ENCODE data around the gene PGF.

Gene PGF

DNA sequence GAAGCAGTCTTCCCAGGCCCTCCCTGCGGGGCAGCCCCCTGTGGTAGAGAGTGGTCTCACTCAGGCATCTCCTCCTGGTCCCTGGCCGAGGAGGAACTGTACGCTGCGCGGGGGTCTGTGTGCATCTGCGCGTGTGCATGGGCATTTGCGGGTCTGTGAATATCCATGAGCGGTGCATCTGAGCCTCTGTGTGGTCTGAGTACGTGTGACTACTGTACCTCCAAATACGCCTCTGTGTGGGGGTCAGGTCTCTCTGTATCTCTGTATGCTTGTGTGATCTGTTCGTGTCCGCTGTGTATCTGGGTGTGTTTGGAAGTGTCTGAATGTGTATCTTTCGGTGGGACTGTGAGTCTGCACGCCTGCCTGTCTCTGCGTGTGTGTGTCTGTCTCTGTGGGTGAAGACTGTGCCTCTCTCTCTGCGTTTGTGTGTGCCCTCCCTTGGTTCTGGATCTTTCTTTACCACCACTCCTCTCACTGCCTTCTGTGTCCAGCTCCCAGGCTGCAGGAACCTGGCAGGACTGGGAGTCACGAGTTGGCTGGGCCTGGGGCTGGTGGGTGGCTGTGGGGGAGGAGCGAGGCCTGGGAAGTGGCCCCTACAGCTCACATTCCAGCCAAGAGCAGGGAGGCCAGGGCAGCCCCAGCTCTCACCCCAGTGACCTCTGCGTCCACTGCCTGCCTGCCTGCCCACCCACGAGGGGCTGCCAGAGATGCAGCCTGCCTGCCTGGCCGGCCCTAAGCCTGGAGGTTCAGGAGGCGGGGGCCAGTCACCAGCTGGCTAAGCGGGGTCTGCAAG is 1.1 kb upstream of the PGF start:
- DNase-seq (ENCODE audit: low spot score): no peak

- no peak for DNase-seq (ENCODE audit: low spot score)
Observed at GRCh38 chr14:74956027-74956279, 556 bp upstream of the PGF start.

- DNase-seq (ENCODE audit: low spot score): no peak
Observed at GRCh38 chr14:74954947-74955228, 509 bp downstream of the PGF start.

- DNase-seq (ENCODE audit: low spot score): no peak
Observed at GRCh38 chr14:74954232-74954946, 1.0 kb downstream of the PGF start.

- DNase-seq (ENCODE audit: low spot score): no peak
Observed at GRCh38 chr14:74953686-74954085, 1.7 kb downstream of the PGF start.

DNA sequence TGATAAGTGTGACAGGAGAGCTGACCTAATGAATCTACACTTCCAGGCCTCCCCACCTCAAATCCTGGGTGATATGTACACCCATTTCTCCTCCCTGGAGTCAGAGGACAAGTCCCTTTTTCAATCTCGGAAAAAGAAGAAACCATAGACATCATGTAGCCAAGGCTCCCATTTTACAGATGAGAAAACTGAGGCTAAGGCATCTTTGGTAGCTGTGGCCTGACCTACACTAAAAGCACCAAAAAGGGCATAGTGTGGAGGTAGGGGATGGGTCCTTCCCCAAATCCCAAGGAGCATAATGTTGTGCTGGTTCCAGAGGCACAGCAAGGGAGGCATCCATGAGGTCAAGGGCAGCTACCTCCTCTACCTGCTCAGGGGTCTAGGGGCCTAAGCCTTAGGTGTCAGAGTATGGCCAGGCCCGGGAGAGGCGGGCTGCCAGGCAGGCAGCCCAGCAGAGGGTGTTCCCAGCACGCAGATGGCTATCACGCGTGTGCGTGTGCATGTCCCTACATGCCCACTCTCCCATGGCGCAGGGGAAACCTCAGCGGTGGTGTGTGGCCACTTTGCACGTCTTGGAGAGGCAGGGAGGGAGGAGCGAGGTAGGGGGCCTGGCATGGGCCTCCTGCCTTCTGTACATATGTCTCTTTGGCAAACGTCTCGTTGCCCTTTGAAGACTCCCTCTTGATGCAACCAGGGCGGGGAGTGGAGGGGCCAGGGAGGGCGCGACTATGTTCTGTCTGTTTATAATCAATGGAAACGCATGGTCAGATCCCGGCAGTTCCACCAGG is 2.5 kb downstream of the PGF start:
- no peak for DNase-seq (ENCODE audit: low spot score)

- no peak for DNase-seq (ENCODE audit: low spot score)
Observed at GRCh38 chr14:74952180-74952665, 3.2 kb downstream of the PGF start.

DNA sequence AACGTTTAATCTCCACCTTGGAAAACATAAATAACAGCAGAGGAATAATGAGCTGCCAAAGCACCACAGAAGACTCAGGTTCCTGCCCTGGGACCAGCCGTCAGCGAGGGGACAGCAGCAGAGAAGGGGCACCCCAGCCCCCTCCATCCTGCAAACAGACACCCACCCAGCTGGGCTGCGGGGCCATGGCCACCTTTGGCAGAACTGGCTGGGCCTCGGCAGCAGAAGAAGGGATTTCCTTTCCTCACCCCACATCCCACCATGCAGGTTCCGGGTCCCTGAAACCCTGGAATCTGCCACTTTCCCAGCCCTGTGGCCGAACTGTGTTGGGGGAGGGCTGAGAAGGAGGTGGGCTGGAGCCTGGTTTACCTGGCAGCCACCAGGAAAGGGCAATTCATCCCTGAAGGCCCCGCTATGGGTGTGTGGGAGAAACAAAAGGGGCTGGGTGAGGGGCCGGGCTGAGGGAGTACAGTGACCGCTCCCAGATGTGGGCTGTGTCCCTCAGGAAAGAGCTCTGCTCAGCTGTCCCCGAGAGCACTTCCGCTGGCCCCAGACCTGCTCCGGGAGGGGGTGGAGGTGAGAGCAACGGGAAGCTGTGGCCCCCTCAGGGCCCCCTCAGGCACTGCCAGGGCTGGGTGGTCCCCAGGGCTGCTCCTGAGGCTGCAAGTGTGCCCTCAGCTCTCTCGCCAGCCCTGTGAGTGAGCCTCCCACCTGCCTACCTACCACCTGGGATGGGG is 3.8 kb downstream of the PGF start:
- DNase-seq (ENCODE audit: low spot score): no peak

DNA sequence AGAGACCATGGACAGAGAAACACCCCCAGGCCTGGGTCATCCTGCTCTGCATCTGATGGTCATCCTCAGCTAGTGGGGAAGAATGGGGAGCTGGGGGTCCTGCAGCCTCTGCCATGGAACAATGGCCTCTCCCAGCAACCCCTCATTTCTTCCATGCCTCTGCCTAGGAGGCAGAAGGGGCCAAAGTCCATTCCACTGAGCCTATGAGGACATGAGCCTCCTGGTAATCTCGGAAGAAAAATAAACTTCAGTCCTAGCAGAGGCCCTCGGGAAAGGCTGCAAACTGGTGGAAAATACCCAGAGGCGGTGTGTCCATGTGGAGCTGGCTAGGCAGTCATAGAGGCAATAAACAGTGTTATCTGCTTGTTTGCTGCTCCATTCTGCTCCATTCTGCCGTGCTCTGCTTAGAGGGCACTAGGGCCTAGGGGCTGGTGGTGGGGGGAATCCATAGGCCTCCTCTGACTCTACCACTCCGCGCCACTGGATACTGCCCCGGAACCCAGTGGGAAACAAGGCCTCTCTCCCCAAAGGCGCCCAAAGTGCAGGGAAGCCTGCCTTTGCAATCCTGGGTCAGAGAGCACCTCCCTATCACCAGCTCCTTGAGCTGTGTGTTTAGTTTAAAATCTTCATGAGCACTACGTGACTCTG is 4.5 kb downstream of the PGF start:
- peak; percentile 78 for DNase-seq (ENCODE audit: low spot score)

DNA sequence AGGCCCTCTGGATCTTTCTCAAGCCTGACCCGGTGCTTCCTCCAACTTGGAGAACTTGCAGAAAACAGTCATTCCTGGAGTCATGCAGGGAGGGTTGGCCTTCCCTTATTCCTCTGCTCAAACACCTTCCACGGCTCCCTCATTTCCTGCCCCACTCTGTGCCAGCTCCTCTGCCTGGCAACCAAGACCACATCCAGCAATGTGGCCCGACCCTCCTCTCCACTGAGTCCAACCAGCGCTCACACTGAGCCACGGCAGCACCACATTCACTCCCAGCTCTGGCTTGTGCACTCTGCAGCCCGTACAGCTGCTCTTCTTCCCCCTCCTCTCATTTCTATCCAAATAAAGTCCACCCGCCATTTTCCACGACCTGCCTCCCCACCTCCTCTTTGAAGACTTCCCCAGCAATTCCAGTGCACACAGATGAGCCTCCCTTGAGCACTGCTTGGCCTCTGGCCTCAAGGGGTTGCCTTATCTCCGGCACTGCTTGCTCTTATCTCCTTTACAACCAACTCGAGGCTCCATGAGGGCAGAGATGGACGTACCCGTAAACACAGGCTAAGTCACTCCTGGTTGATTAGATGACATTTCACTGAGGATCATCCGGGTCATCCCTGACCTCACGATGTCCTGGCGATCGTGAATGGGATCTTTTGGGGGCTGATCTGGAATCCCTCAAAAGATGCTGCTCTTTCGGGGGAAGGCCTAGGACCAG is 5.4 kb downstream of the PGF start:
- DNase-seq (ENCODE audit: low spot score): no peak

DNA sequence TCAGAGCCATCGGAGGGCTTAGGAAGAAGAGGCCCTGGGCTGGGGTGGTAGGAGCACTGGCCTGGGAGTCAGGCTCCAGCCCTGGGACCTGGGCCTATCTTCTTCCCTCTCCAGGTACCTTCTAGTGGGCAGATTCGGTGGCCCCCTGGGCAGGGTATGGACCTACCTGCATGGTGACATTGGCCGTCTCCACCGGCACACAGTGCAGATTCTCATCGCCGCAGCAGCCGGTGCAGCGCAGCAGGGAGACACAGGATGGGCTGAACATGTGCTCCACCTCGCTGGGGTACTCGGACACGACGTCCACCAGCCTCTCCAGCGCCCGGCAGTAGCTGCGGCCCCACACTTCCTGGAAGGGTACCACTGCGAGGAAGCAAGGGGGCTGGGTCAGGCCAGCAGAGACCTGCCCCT is 6.2 kb downstream of the PGF start:
- no peak for DNase-seq (ENCODE audit: low spot score)

- DNase-seq (ENCODE audit: low spot score): no peak
Observed at GRCh38 chr14:74948228-74949175, 6.9 kb downstream of the PGF start.

DNA sequence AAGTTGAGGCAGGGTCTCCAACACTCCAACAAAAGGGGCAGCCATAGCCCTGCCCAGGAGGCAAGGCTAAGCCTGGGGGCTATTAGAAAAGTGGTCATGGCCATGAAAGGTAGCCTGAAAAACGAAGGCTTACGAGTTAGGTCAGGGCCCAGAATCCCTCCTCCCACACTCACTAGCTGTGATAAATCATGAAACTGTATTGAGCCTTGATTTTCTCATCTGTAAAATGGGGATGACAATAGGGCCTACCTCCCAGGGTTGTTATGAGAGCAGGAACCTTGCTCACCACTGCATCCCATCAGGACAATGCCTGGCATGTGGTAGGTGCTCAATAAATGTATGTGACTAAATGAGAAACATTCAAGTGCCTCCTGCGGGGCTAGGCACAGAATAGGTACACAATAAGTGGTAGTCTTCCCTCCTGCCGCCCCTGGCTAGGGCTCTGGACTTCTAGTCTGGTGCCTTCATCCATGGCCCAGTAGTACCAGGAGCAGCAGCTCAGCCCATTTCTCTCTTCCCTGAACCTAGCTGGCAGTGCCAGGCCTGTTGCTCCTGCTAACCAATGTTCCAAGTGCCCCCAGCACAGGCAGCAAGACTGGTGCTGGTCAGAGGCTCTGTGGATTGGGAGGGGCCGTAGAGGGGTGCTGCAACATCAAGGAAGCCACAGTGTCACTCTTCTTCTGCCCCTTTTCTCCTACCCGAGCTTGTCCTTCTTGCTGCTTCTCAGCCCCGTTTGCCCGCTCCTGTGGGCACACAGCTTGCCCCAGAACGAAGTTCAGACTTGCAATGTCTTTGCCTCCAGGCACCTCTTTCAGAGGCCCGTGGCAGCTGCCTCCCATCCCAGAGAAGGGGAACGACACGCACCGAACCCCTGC is 7.8 kb downstream of the PGF start:
- no peak for DNase-seq (ENCODE audit: low spot score)

DNA sequence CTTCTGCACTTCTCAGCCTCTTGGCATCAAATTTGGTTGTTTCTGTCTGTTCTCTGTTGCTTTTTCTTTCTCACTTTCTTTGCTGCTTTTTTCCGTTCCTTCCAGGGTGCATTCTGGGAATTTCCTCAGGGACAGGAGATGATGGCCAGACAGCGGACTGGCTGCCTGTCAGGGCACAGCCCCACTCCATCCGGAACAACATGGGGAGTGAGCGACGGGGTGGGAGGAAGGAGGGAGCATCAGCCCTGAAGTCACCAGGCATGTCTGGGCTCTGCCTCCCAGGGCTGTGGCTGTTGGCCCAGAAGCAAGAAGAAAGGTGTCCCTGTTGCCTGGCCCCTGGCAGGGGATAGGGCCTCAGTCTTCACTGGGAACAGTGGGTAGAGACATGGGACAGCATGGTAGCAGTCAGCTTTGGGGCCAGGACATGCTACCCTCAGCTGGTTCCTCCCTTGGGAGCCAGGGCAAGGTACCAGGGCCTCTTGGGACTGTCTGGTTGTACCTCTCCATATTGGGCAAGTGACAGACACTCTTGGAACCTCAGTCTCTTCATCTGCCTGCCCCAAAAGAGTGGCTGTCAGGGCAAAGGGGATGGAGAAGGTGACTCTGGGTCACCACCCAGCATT is 8.6 kb downstream of the PGF start:
- DNase-seq (ENCODE audit: low spot score): no peak

DNA sequence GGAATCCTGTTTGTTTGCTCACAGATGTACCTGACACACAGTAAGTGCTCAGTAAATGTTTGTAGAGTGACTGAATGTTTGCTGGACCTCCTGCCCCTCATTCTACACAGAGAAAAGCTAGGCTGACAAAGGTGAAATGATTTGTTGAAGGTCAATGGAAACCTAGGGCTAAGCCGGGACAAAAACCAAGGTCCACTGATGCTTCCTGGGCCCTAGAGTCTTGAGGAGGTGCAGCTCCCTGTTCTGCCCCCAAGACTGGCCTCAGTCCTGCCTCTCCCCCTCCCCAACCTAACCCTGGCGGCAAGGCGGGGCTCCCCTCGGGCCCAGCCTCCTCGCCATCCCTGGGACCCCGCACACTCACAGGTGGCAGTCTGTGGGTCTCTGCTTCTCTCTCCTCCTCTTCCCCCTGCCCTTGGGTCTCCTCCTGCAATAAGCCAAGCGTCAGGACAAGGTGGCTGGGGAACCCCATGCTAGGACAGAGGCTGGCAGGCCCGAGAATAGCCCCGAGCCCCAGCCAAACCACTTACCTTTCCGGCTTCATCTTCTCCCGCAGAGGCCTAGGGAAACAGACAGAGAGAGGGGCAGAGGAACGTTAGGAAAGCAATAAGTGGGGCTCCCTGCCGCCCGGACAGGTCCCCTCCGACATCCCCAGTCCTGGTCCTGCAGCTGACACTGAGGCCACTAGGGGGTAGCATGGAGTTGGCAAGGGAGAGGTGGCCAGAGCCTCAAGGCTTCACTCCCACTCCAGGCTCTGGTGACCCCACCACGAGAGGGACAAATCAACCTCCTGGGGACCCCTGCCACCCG is 9.3 kb downstream of the PGF start:
- DNase-seq (ENCODE audit: low spot score): peak; percentile 92

GRCh38 chr14:74945261-74945851 is 10.0 kb downstream of the PGF start:
- peak; percentile 56 for DNase-seq (ENCODE audit: low spot score)

- DNase-seq (ENCODE audit: low spot score): no peak
Observed at GRCh38 chr14:74942608-74943007, 12.8 kb downstream of the PGF start.

Data from HuH-7.5 (cell line).